ENCODE results near the gene RGS1. TPM values are rescaled to one million over a fixed set of nuclear protein-coding genes. Genes with fewer than 3 reads are reported as not detected.

RGS1 gene
- total RNA-seq, 1 donor from 2014 or later = 0.74 TPM

DNA sequence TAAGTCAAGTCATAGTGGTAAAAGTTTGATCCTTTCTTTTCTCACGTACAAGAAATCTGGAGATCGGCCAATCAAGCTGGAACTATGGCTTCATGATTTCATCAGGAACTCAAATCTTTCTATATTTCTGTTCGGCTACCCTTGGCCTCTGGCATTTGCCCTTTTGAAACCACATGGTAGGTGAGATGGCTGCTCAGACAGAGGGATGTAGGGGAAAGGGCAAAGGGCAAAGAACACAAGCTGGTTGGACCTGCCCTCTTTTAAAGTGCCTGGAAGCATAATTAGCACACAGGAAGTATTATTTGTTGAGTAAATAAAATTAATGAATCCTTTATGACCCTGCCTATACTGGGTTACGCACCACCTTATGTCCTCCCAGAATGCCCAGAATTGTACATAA is 11.5 kb upstream of the RGS1 start:
- intact Hi-C loops (cut with micrococcal nuclease) = no loop called here
- no peak for DNase-seq
- no peaks in the 10 kb centered on the region for H3K9me3 ChIP-seq (replicated peaks)
- TF ChIP-seq, protein P1, sequence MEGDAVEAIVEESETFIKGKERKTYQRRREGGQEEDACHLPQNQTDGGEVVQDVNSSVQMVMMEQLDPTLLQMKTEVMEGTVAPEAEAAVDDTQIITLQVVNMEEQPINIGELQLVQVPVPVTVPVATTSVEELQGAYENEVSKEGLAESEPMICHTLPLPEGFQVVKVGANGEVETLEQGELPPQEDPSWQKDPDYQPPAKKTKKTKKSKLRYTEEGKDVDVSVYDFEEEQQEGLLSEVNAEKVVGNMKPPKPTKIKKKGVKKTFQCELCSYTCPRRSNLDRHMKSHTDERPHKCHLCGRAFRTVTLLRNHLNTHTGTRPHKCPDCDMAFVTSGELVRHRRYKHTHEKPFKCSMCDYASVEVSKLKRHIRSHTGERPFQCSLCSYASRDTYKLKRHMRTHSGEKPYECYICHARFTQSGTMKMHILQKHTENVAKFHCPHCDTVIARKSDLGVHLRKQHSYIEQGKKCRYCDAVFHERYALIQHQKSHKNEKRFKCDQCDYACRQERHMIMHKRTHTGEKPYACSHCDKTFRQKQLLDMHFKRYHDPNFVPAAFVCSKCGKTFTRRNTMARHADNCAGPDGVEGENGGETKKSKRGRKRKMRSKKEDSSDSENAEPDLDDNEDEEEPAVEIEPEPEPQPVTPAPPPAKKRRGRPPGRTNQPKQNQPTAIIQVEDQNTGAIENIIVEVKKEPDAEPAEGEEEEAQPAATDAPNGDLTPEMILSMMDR (IDR thresholded peaks at IDR 0.05; ENCODE audit: borderline replicate concordance) = no peak
- H3K4me1 ChIP-seq = no peaks in the 10 kb centered on the region
- H3K27ac ChIP-seq (replicated peaks) = no peak overlapping the region
- H3K4me3 ChIP-seq = no peak overlapping the region
- no peaks in the 10 kb centered on the region for H3K36me3 ChIP-seq
- H3K27me3 ChIP-seq (ENCODE audit: low read depth) = no peaks in the 10 kb centered on the region

DNA sequence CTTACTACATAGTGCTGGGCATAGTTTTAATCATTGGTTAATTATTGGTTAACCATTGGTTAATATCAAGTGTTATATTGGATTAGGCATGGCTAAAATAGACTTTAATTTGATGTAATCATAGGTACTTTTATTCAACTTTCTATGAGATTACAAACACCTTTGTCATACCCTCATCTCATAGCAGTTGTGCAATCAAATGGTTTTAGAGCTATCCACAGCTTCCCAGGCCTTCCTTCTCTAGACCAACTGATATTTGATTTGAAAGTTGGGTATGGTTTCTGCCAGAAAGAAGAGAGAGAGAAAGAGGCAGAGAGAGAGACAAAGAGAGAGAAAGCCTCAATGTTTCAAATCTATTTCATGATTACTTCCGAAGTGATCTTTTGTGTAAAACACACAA is 9.6 kb upstream of the RGS1 start:
- Histone ChIP-seq H3K27me3 (ENCODE audit: low read depth) (no peaks in the 10 kb centered on the region), H3K9me3 (replicated peaks) (peaks cover 13% of the 10 kb centered on the region), H3K4me3 (no peak overlapping the region), H3K27ac (replicated peaks) (no peak overlapping the region), H3K4me1 (no peaks in the 10 kb centered on the region), H3K36me3 (no peaks in the 10 kb centered on the region)
- no peak for DNase-seq
- TF ChIP-seq, protein P1 (IDR thresholded peaks at IDR 0.05; ENCODE audit: borderline replicate concordance) = no peak
- intact Hi-C loops (cut with micrococcal nuclease) = no loop called here

DNA sequence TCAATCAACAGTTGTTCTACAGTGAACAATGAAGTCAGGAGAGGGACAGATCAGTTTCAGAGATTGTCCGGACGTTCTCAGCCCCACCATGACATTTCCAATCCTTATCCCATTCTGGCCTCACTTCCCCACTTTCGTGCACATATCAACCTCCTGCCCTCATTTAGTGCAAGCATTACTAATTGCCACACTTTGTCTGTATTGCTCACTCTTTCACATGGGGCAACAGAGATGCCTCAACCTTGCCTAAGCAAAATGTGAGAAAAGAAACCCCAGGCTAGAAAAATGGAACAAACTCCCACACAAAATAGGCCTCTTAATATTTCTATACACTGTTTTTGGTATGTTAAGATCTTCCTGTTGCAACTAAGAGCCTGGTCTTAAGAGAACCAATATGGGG is 8.9 kb upstream of the RGS1 start:
- no peak for DNase-seq
- Histone ChIP-seq H3K9me3 (replicated peaks) (peaks cover 13% of the 10 kb centered on the region), H3K4me1 (no peaks in the 10 kb centered on the region), H3K36me3 (no peaks in the 10 kb centered on the region), H3K27ac (replicated peaks) (no peak overlapping the region), H3K27me3 (ENCODE audit: low read depth) (no peaks in the 10 kb centered on the region), H3K4me3 (no peak overlapping the region)
- TF ChIP-seq, protein P1 (IDR thresholded peaks at IDR 0.05; ENCODE audit: borderline replicate concordance) = no peak
- intact Hi-C loops (cut with micrococcal nuclease) = no loop called here

GRCh38 chr1:192568063-192568462 is 7.5 kb upstream of the RGS1 start:
- DNase-seq = no peak
- intact Hi-C loops (cut with micrococcal nuclease) = no loop called here
- TF ChIP-seq, protein P1 (IDR thresholded peaks at IDR 0.05; ENCODE audit: borderline replicate concordance) = no peak

DNA sequence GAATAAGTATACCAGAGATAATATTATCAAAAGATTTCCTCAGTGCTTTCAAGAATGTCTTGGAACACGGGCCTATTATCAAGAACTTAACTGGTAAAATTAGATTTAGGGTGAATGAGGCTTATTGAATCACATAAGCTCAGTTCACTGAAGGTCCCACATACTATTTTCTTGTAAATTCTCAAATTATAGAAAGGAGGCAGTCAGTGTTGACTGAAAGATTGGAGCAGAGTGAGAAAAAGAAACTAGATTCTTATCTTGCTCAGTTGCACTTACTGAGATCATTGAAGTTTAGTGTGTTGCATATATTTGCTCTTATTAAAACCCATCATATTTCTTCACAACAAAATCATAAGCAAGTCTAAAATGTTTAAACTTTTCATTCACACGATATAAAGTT is 3.9 kb upstream of the RGS1 start:
- no peaks in the 10 kb centered on the region for H3K27me3 ChIP-seq (ENCODE audit: low read depth)
- no peak overlapping the region for H3K27ac ChIP-seq (replicated peaks)
- TF ChIP-seq, protein P1 (IDR thresholded peaks at IDR 0.05; ENCODE audit: borderline replicate concordance) = no peak
- H3K4me1 ChIP-seq = no peaks in the 10 kb centered on the region
- H3K36me3 ChIP-seq = no peaks in the 10 kb centered on the region
- intact Hi-C loops (cut with micrococcal nuclease) = no loop called here
- no peak overlapping the region for H3K4me3 ChIP-seq
- peaks cover 13% of the 10 kb centered on the region for H3K9me3 ChIP-seq (replicated peaks)
- DNase-seq = no peak

More at GRCh38 chr1:192568063-192568462, 7.5 kb upstream of the RGS1 start:
- Histone ChIP-seq H3K27ac (replicated peaks) (no peak overlapping the region), H3K4me3 (no peak overlapping the region), H3K27me3 (ENCODE audit: low read depth) (no peaks in the 10 kb centered on the region), H3K36me3 (no peaks in the 10 kb centered on the region), H3K9me3 (replicated peaks) (peaks cover 13% of the 10 kb centered on the region), H3K4me1 (no peaks in the 10 kb centered on the region)

DNA sequence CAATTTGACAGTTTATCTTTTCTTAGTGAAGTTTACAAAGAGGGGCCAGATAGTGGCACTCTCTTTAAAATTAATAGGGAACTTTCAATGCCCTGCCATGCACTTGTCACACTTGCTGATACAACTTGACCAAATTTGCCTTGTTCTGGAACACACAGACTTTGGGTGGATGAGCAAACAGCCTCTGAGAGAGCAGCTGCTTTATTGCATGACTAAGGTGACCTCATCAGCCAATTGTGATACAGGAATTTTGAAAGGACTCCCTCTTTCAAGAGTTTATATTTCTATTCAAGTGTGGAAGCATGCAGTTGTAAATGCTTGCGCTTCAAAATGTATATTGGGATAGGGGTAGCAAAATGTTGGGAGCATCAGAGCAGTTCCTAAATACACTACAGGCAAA is 2.1 kb upstream of the RGS1 start:
- intact Hi-C loops (cut with micrococcal nuclease) = no loop called here
- DNase-seq = no peak
- Histone ChIP-seq H3K27me3 (ENCODE audit: low read depth) (no peaks in the 10 kb centered on the region), H3K4me3 (no peak overlapping the region), H3K27ac (replicated peaks) (no peak overlapping the region), H3K36me3 (no peaks in the 10 kb centered on the region), H3K9me3 (replicated peaks) (peaks cover 13% of the 10 kb centered on the region), H3K4me1 (no peaks in the 10 kb centered on the region)
- TF ChIP-seq, protein P1 (IDR thresholded peaks at IDR 0.05; ENCODE audit: borderline replicate concordance) = no peak

Measured in left ventricle myocardium inferior (tissue), 1 donor.